CD4-positive, alpha-beta T cell treated with Interleukin-15 for 4 hours (primary cell): ENCODE results near the gene GET4.

Experiments
- DNase-seq: peaks from one replicate; pipeline ENCODE4 v3.0.0-alpha.2; 2020; ENCODE audit warnings: low spot score

The GET4 gene

GRCh38 chr7:900331-901040, 24.1 kb downstream of the GET4 start:
- DNase-seq = no peak

GRCh38 chr7:901041-901387, 24.7 kb downstream of the GET4 start:
- DNase-seq = no peak

GRCh38 chr7:901388-902154, 25.2 kb downstream of the GET4 start:
- no peak for DNase-seq

- no peak for DNase-seq
These were observed 26.6 kb downstream of the GET4 start for GRCh38 chr7:902996-903395.

- no peak for DNase-seq
These were observed 27.8 kb downstream of the GET4 start for GRCh38 chr7:903921-904755.

- no peak for DNase-seq
These were observed 28.5 kb downstream of the GET4 start for GRCh38 chr7:904847-905246.

- no peak for DNase-seq
These were observed 30.4 kb downstream of the GET4 start for GRCh38 chr7:906776-907157.

GRCh38 chr7:907158-907980, 31.0 kb downstream of the GET4 start:
- DNase-seq = no peak

GRCh38 chr7:908159-908581, 31.8 kb downstream of the GET4 start:
- no peak for DNase-seq

- peak; percentile 72 for DNase-seq
These were observed 32.4 kb downstream of the GET4 start for GRCh38 chr7:908591-909357.

- DNase-seq = peak; percentile 34
These were observed 33.3 kb downstream of the GET4 start for GRCh38 chr7:909358-910329.

- DNase-seq = no peak
These were observed 34.1 kb downstream of the GET4 start for GRCh38 chr7:910441-910861.

GRCh38 chr7:910931-911431, 34.6 kb downstream of the GET4 start:
- DNase-seq = no peak

GRCh38 chr7:911791-912480, 35.6 kb downstream of the GET4 start:
- no peak for DNase-seq

GRCh38 chr7:913736-914520, 37.6 kb downstream of the GET4 start:
- DNase-seq = no peak

GRCh38 chr7:914521-915194, 38.3 kb downstream of the GET4 start:
- DNase-seq = no peak
